A673 (cell line): ENCODE results near the gene SDF2. TPM values are rescaled to one million over a fixed set of nuclear protein-coding genes. Genes with fewer than 3 reads are reported as not detected.
"Not testable (repeated sequence)": the region's sequence is repeated elsewhere in the genome, so short reads cannot be mapped to it uniquely, and the experiment has no call there.

ENCODE experiments used
- BruUV-seq: library from RNA; stranded (reverse); fragments of 400-500 nt; replicated peaks from 2 replicates; lab custom pipeline; 2021; lab: Mats Ljungman, UMichigan
- CTCF ChIA-PET: fragments of 300-600 bp; sonication (Branson Sonifier 250); formaldehyde crosslinking; loops from one replicate; lab custom pipeline; 2022; ENCODE audit warnings: antibody characterized with exemption; lab: Charles Lee
- POLR2A ChIA-PET: fragments of 300-600 bp; sonication (Branson Sonifier 250); formaldehyde crosslinking; loops from one replicate; lab custom pipeline; 2022; ENCODE audit warnings: antibody characterized with exemption; ENCODE audit not compliant: low non-redundant PET; lab: Charles Lee
- DNase-seq: peaks from one replicate; pipeline ENCODE4 v3.0.0-alpha.2; 2015; ENCODE audit warnings: low spot score
- H3K27ac ChIP-seq: fragments of 200-600 bp; sonication (generic); 2 replicates; pipeline ENCODE4 v1.5.1; 2016; ENCODE audit warnings: mixed run types, low read depth, mild to moderate bottlenecking, mixed read lengths, antibody characterized with exemption, low read length; ENCODE audit not compliant: poor library complexity, severe bottlenecking
- H3K27me3 ChIP-seq: fragments of 200-600 bp; sonication (generic); replicated peaks from 2 replicates; pipeline ENCODE4 v1.6.1; 2017; ENCODE audit warnings: mixed run types, low read depth, mild to moderate bottlenecking, mixed read lengths, antibody characterized with exemption, low read length; ENCODE audit not compliant: insufficient read depth, poor library complexity
- H3K36me3 ChIP-seq: fragments of 200-600 bp; sonication (generic); 2 replicates; pipeline ENCODE4 v1.6.1; 2016; ENCODE audit warnings: mixed run types, mild to moderate bottlenecking, mixed read lengths, antibody characterized with exemption, low read length; ENCODE audit not compliant: insufficient read depth, poor library complexity, severe bottlenecking
- H3K4me1 ChIP-seq: fragments of 200-600 bp; sonication (generic); 2 replicates; pipeline ENCODE4 v1.6.1; 2017; ENCODE audit warnings: mixed run types, mild to moderate bottlenecking, mixed read lengths, antibody characterized with exemption, low read length; ENCODE audit not compliant: insufficient read depth, poor library complexity, severe bottlenecking
- H3K4me3 ChIP-seq: fragments of 200-600 bp; sonication (generic); 2 replicates; pipeline ENCODE4 v1.5.1; 2016; ENCODE audit warnings: low read depth, mixed run types, mild to moderate bottlenecking, mixed read lengths, low read length; ENCODE audit not compliant: poor library complexity, severe bottlenecking
- H3K9me3 ChIP-seq: fragments of 200-600 bp; sonication (generic); 2 replicates; pipeline ENCODE4 v1.6.1; 2016; ENCODE audit warnings: mixed run types, low read depth, mild to moderate bottlenecking, mixed read lengths, antibody characterized with exemption, low read length; ENCODE audit not compliant: poor library complexity, severe bottlenecking
- CTCF ChIP-seq: fragments of 300-800, 200-600 bp; sonication (generic); conservative IDR thresholded peaks from 2 replicates; pipeline ENCODE4 v1.5.1; 2017; ENCODE audit warnings: low read depth, mild to moderate bottlenecking, antibody characterized with exemption, low read length, moderate library complexity, mixed read lengths
- EZH2 ChIP-seq: fragments of 200-600 bp; sonication (generic); IDR thresholded peaks from 2 replicates; pipeline ENCODE4 v1.6.1; 2017; ENCODE audit warnings: borderline replicate concordance, low read depth, mild to moderate bottlenecking, mixed read lengths, antibody characterized with exemption, low read length; ENCODE audit not compliant: poor library complexity, severe bottlenecking
- intact Hi-C: fragments of 100-400 bp; cut with micrococcal nuclease; formaldehyde crosslinking; loops from one replicate; pipeline ENCODE4 v1.10.0; 2022; ENCODE audit not compliant: unreplicated experiment
- total RNA-seq: library from RNA; stranded (reverse); gene quantifications from 2 replicates; pipeline ENCODE4 v1.2.3, GENCODE V29; 2021

The SDF2 gene
- total RNA-seq, 1 experiment from 2014 or later, result 41.6 TPM

- CTCF ChIA-PET, result interaction anchor here (0.8 kb wide), 1 partner anchor 114 kb away, joined by 8 read pairs; no protein-coding TSS in a partner anchor
- POLR2A ChIA-PET, H3K27me3 ChIP-seq, H3K27ac ChIP-seq, intact Hi-C loops, H3K4me3 ChIP-seq, H3K9me3 ChIP-seq, H3K36me3 ChIP-seq, BruUV-seq, DNase-seq: not testable (repeated sequence)
- peaks cover 14% of the 10 kb centered on the region for H3K4me1 ChIP-seq
These were observed 3.4 kb downstream of the SDF2 start for GRCh38 chr17:28658342-28658741.

- peaks cover 8% of the 10 kb centered on the region for H3K4me1 ChIP-seq
- H3K27ac ChIP-seq, result no peak overlapping the region
- H3K27me3 ChIP-seq, result no peaks in the 10 kb centered on the region
- no peak for DNase-seq
- BruUV-seq, result no TSS peak
- peaks cover 7% of the 10 kb centered on the region for H3K36me3 ChIP-seq
- intact Hi-C loops, result no loop called here
- ChIA-PET POLR2A (no interaction called here), CTCF (no interaction called here)
- TF ChIP-seq CTCF (no peak), EZH2 (no peak)
- H3K9me3 ChIP-seq, result no peaks in the 10 kb centered on the region
- H3K4me3 ChIP-seq, result no peak overlapping the region
These were observed 4.0 kb downstream of the SDF2 start for GRCh38 chr17:28657756-28658155.

GRCh38 chr17:28655160-28655559, 6.5 kb downstream of the SDF2 start:
- Histone ChIP-seq H3K4me3 (no peak overlapping the region), H3K9me3 (no peaks in the 10 kb centered on the region), H3K27me3 (no peaks in the 10 kb centered on the region), H3K27ac (no peak overlapping the region), H3K4me1 (no peaks in the 10 kb centered on the region), H3K36me3 (peaks cover 23% of the 10 kb centered on the region)
- no peak for DNase-seq
- intact Hi-C loops, result no loop called here
- CTCF ChIA-PET, result no interaction called here
- POLR2A ChIA-PET, result no interaction called here
- TF ChIP-seq CTCF (no peak), EZH2 (no peak)
- no TSS peak for BruUV-seq

- Histone ChIP-seq H3K4me3 (no peak overlapping the region), H3K36me3 (peaks cover 24% of the 10 kb centered on the region), H3K9me3 (no peaks in the 10 kb centered on the region), H3K27me3 (no peaks in the 10 kb centered on the region), H3K4me1 (peaks cover 13% of the 10 kb centered on the region), H3K27ac (no peak overlapping the region)
- ChIA-PET CTCF (no interaction called here), POLR2A (interaction anchor here (0.5 kb wide), 1 partner anchor 809 kb away, joined by 5 read pairs; no protein-coding TSS in a partner anchor)
- BruUV-seq, result no TSS peak
- TF ChIP-seq CTCF, result no peak
- TF ChIP-seq EZH2, result no peak
- DNase-seq, result no peak
- intact Hi-C loops, result no loop called here
These were observed 13.0 kb downstream of the SDF2 start for GRCh38 chr17:28648698-28649097.
